Measurements from ENCODE around the gene REC8.

- TF ChIP-seq POLR2AphosphoS5 (IDR thresholded peaks at IDR 0.05; ENCODE audit: low read length) (peak; percentile 80; the same call in 1 of the 2 replicates), SRF (IDR thresholded peaks at IDR 0.05; ENCODE audit: low read depth in 2 of 2, low read length in 2 of 2) (no peak), NRF1 (conservative IDR thresholded peaks at IDR 0.05; ENCODE audit: low read depth, low read length) (no peak), MEF2B (IDR thresholded peaks at IDR 0.05; ENCODE audit: partially characterized antibody, poor library complexity, severe bottlenecking) (no peak), FOXK2 (IDR thresholded peaks at IDR 0.05) (no peak), POU2F2 (IDR thresholded peaks at IDR 0.05; ENCODE audit: borderline replicate concordance, low read depth, low read length) (0 out of 3 replicates have a peak, but pooled peaks have one; percentile 19), CTCF (IDR thresholded peaks at IDR 0.05 in 2 of 3, conservative IDR thresholded peaks at IDR 0.05 in 1 of 3; ENCODE audit: control insufficient read depth in 2 of 3, extremely low read depth in 1 of 3, insufficient read depth in 1 of 3, low read depth in 3 of 3, low read length in 3 of 3) (no peak)
Measured at GRCh38 chr14:24146453-24146977, 25.4 kb upstream of the REC8 start, which contains the start of gene PSME2.
